Measurements from ENCODE around the gene CRIP1.

CRIP1 gene

GRCh38 chr14:105486163-105486973 is at the start of gene CRIP1:
Gene CRIP1, plus strand, starts transcription at chr14:105486886. Its CDS starts 374 bp downstream, at chr14:105487260.
- DNase-seq: no peak

- DNase-seq: no peak
Measured at GRCh38 chr14:105436891-105437722, 49.6 kb upstream of the CRIP1 start.

GRCh38 chr14:105437723-105438500 is 48.8 kb upstream of the CRIP1 start:
- no peak for DNase-seq

GRCh38 chr14:105439179-105439578 is 47.5 kb upstream of the CRIP1 start:
- no peak for DNase-seq

GRCh38 chr14:105439710-105440553 is 46.8 kb upstream of the CRIP1 start:
- no peak for DNase-seq

GRCh38 chr14:105440554-105440900 is 46.2 kb upstream of the CRIP1 start:
- no peak for DNase-seq

GRCh38 chr14:105440992-105441391 is 45.7 kb upstream of the CRIP1 start:
- DNase-seq: no peak

- no peak for DNase-seq
Measured at GRCh38 chr14:105442125-105442524, 44.6 kb upstream of the CRIP1 start.

GRCh38 chr14:105442834-105443233 is 43.9 kb upstream of the CRIP1 start:
- DNase-seq: no peak

- DNase-seq: no peak
Measured at GRCh38 chr14:105444859-105445258, 41.8 kb upstream of the CRIP1 start.

GRCh38 chr14:105445290-105445689 is 41.4 kb upstream of the CRIP1 start:
- DNase-seq: no peak

- DNase-seq: no peak
Measured at GRCh38 chr14:105445901-105446845, 40.5 kb upstream of the CRIP1 start.

GRCh38 chr14:105446971-105447370 is 39.7 kb upstream of the CRIP1 start:
- DNase-seq: no peak

- DNase-seq: no peak
Measured at GRCh38 chr14:105447651-105448640, 38.7 kb upstream of the CRIP1 start.

GRCh38 chr14:105448706-105449111 is 38.0 kb upstream of the CRIP1 start:
- DNase-seq: peak; percentile 18 to 68

GRCh38 chr14:105449276-105450122 is 37.2 kb upstream of the CRIP1 start:
- DNase-seq: no peak

- DNase-seq: no peak
Measured at GRCh38 chr14:105450123-105450505, 36.6 kb upstream of the CRIP1 start.

GRCh38 chr14:105450864-105451720 is 35.6 kb upstream of the CRIP1 start:
- no peak for DNase-seq

All from hippocampal formation (tissue), 2 donors.